OCI-LY7 (cell line): ENCODE results near the gene TRIM22.

Experiments used
- EZH2phosphoT487 ChIP-seq: fragments of 200-600 bp; sonication (generic); IDR thresholded peaks from 2 replicates; pipeline ENCODE4 v1.6.1; 2018; ENCODE audit warnings: low read depth, borderline replicate concordance, mild to moderate bottlenecking, mixed run types, antibody characterized with exemption, low read length, moderate library complexity, mixed read lengths
- TF ChIP-seq, protein P1 (sequence below): fragments of 200-600 bp; sonication (generic); conservative IDR thresholded peaks from 2 replicates; pipeline ENCODE4 v1.5.1; 2014; ENCODE audit warnings: mild to moderate bottlenecking, antibody characterized with exemption, low read length, moderate library complexity, mixed read lengths

DNA sequence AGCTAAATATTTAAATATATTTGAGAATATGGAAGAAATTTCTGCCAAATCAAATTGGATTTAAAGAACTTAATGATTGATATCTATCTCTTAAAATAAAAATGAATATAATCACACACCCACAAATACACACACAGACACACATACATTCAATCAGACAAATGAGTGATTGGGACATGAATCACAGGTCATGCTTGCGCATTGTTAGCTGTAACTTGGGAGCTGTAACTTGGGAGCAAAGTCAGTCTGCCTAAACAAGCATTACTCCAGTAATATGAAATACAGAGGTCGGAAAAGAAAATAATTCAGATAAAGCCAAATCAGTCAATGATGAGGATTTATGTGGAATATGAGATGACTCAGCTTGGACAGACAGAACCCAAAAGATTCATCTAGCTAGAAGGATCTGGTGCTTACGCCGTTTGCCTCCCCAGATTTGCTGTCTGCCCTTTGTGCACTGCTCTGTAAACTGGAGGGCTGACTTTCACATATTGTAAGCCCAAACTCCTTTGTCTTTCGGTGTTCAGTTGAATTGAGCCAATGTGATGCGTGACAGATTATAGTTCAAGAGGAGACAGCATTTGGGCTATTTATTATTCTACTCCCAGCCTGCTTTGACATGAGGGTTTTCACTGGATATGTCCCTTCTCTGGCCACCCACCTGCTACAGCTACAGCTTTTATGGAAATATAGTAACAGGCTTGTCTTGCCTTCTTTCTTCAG is 48.2 kb downstream of the TRIM22 start:
- TF ChIP-seq, protein P1, sequence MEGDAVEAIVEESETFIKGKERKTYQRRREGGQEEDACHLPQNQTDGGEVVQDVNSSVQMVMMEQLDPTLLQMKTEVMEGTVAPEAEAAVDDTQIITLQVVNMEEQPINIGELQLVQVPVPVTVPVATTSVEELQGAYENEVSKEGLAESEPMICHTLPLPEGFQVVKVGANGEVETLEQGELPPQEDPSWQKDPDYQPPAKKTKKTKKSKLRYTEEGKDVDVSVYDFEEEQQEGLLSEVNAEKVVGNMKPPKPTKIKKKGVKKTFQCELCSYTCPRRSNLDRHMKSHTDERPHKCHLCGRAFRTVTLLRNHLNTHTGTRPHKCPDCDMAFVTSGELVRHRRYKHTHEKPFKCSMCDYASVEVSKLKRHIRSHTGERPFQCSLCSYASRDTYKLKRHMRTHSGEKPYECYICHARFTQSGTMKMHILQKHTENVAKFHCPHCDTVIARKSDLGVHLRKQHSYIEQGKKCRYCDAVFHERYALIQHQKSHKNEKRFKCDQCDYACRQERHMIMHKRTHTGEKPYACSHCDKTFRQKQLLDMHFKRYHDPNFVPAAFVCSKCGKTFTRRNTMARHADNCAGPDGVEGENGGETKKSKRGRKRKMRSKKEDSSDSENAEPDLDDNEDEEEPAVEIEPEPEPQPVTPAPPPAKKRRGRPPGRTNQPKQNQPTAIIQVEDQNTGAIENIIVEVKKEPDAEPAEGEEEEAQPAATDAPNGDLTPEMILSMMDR = no peak
- TF ChIP-seq EZH2phosphoT487 = no peak
